IMR-90 (cell line): Measurements from ENCODE around the gene MAFF. TPM values are rescaled to one million over a fixed set of nuclear protein-coding genes. Genes with fewer than 3 reads are reported as not detected.

Source experiments
- ATAC-seq: fragments of 200-7000 bp; cut with Tn5 transposase; 2 replicates; pipeline ENCODE4 v1.9.1; 2020; ENCODE audit warnings: low read depth, mild to moderate bottlenecking, moderate library complexity
- BruUV-seq: library from RNA; stranded (reverse); fragments of 400-500 nt; replicated peaks from 2 replicates; lab custom pipeline; 2021; lab: Mats Ljungman, UMichigan
- CTCF ChIA-PET: fragments of 300-600 bp; formaldehyde crosslinking; extraction: SDS; loops from one replicate; lab custom pipeline; 2021; ENCODE audit warnings: antibody characterized with exemption; lab: Yijun Ruan, JAX
- POLR2A ChIA-PET: fragments of 300-600 bp; sonication (Branson Sonifier 250); formaldehyde crosslinking; loops from one replicate; lab custom pipeline; 2022; ENCODE audit warnings: antibody characterized with exemption; ENCODE audit not compliant: unreplicated experiment; lab: Charles Lee
- DNase-seq: peaks from one replicate; pipeline ENCODE4 v3.0.0; 2013
- H2AFZ ChIP-seq: replicated peaks from 2 replicates; pipeline ENCODE3; 2013; ENCODE audit warnings: low read length, mild to moderate bottlenecking; ENCODE audit not compliant: poor library complexity
- H2AK5ac ChIP-seq: 2 replicates; pipeline ENCODE4 v1.6.1; 2013; ENCODE audit warnings: low read depth, low read length, inconsistent platforms
- H2AK9ac ChIP-seq: replicated peaks from 2 replicates; pipeline ENCODE3; 2013; ENCODE audit warnings: mild to moderate bottlenecking, low read depth, low read length, moderate library complexity; ENCODE audit not compliant: poor library complexity
- H2BK120ac ChIP-seq: 2 replicates; pipeline ENCODE4 v1.6.1; 2013; ENCODE audit warnings: low read depth, low read length, inconsistent platforms
- H2BK15ac ChIP-seq: 3 replicates; pipeline ENCODE4 v1.6.1; 2013; ENCODE audit warnings: low read depth, low read length, inconsistent platforms
- H2BK20ac ChIP-seq: 2 replicates; pipeline ENCODE4 v1.6.1; 2013; ENCODE audit warnings: low read depth, mild to moderate bottlenecking, inconsistent platforms, low read length, moderate library complexity
- H2BK5ac ChIP-seq: 2 replicates; pipeline ENCODE4 v1.6.1; 2013; ENCODE audit warnings: mild to moderate bottlenecking, low read depth, low read length, inconsistent platforms; ENCODE audit not compliant: poor library complexity, severe bottlenecking
- H3K14ac ChIP-seq: replicated peaks from 2 replicates; pipeline ENCODE4 v1.6.1; 2013; ENCODE audit warnings: low read depth, low read length, inconsistent platforms
- H3K18ac ChIP-seq: 2 replicates; pipeline ENCODE4 v1.6.1; 2013; ENCODE audit warnings: low read depth, low read length, control low read depth
- H3K23ac ChIP-seq: 2 replicates; pipeline ENCODE4 v1.6.1; 2013; ENCODE audit warnings: low read depth, low read length, inconsistent platforms
- H3K27ac ChIP-seq: 2 replicates; pipeline ENCODE4 v1.5.1; 2013; ENCODE audit warnings: mild to moderate bottlenecking, control low read depth, low read length; ENCODE audit not compliant: insufficient read depth
- H3K27me3 ChIP-seq: 2 replicates; pipeline ENCODE4 v1.6.1; 2013; ENCODE audit warnings: low read length; ENCODE audit not compliant: control insufficient read depth, insufficient read depth
- H3K36me3 ChIP-seq: 2 replicates; pipeline ENCODE4 v1.6.1; 2013; ENCODE audit warnings: low read length, mixed read lengths; ENCODE audit not compliant: control insufficient read depth, insufficient read depth
- H3K4ac ChIP-seq: 2 replicates; pipeline ENCODE4 v1.6.1; 2013; ENCODE audit warnings: low read depth, low read length, inconsistent platforms
- H3K4me1 ChIP-seq: 2 replicates; pipeline ENCODE4 v1.6.1; 2013; ENCODE audit warnings: low read length, mixed read lengths; ENCODE audit not compliant: control insufficient read depth, insufficient read depth
- H3K4me2 ChIP-seq: 2 replicates; pipeline ENCODE4 v1.6.1; 2013; ENCODE audit warnings: low read depth, mild to moderate bottlenecking, control low read depth, low read length, moderate library complexity
- H3K4me3 ChIP-seq: 2 replicates; pipeline ENCODE4 v1.5.1; 2013; ENCODE audit warnings: low read depth, mild to moderate bottlenecking, control low read depth, low read length, moderate library complexity; ENCODE audit not compliant: insufficient read depth
- H3K56ac ChIP-seq: 2 replicates; pipeline ENCODE4 v1.6.1; 2013; ENCODE audit warnings: low read length, inconsistent platforms; ENCODE audit not compliant: insufficient read depth; ENCODE audit errors: extremely low read depth
- H3K79me1 ChIP-seq, 2 experiments: 2 replicates each; pipeline ENCODE4 v1.6.1; 2013; ENCODE audit warnings: low read length in 2 of 2, inconsistent platforms in 1 of 2, low read depth in 1 of 2
- H3K9ac ChIP-seq: 2 replicates; pipeline ENCODE4 v1.6.1; 2013; ENCODE audit warnings: low read depth, low read length, control low read depth
- H3K9me1 ChIP-seq: 2 replicates; pipeline ENCODE4 v1.6.1; 2013; ENCODE audit warnings: low read length, inconsistent platforms; ENCODE audit not compliant: insufficient read depth
- H3K9me3 ChIP-seq: 2 replicates; pipeline ENCODE4 v1.6.1; 2013; ENCODE audit warnings: low read length; ENCODE audit not compliant: control insufficient read depth, insufficient read depth
- H4K20me1 ChIP-seq: 2 replicates; pipeline ENCODE4 v1.6.1; 2013; ENCODE audit warnings: low read length, inconsistent platforms; ENCODE audit not compliant: insufficient read depth
- H4K5ac ChIP-seq: 2 replicates; pipeline ENCODE4 v1.6.1; 2013; ENCODE audit warnings: mild to moderate bottlenecking, low read depth, low read length, control low read depth
- H4K8ac ChIP-seq, 2 experiments: 2 replicates each; pipeline ENCODE4 v1.6.1; 2013; ENCODE audit warnings: low read depth in 2 of 2, low read length in 2 of 2, control low read depth in 1 of 2, inconsistent platforms in 1 of 2
- H4K91ac ChIP-seq: 2 replicates; pipeline ENCODE4 v1.6.1; 2013; ENCODE audit warnings: low read depth, low read length, inconsistent platforms; ENCODE audit not compliant: insufficient read depth
- CEBPB ChIP-seq: IDR thresholded peaks from 2 replicates; pipeline ENCODE4 v1.6.1; 2012; ENCODE audit warnings: low read depth, low read length, improper control_type of control experiment
- MAFK ChIP-seq: IDR thresholded peaks from 2 replicates; pipeline ENCODE4 v1.6.1; 2012; ENCODE audit warnings: low read depth, low read length, improper control_type of control experiment
- RAD21 ChIP-seq: IDR thresholded peaks from 2 replicates; pipeline ENCODE4 v1.6.1; 2012; ENCODE audit warnings: low read length, improper control_type of control experiment
- RCOR1 ChIP-seq: IDR thresholded peaks from 2 replicates; pipeline ENCODE4 v1.6.1; 2012; ENCODE audit warnings: mild to moderate bottlenecking, low read length, improper control_type of control experiment; ENCODE audit not compliant: insufficient replicate concordance
- SMC3 ChIP-seq: fragments of 150-350 bp; IDR thresholded peaks from 2 replicates; pipeline ENCODE4 v1.6.1; 2016; ENCODE audit warnings: low read depth, mild to moderate bottlenecking, antibody characterized with exemption, low read length, moderate library complexity
- WGBS, 2 experiments: methylation state at CpG; one replicate each; pipeline versions ENCODE4 v1.1.5 to v1.1.7; 2013; ENCODE audit warnings: missing lambda C conversion rate in 2 of 2; ENCODE audit not compliant: insufficient read length in 1 of 2; ENCODE audit errors: extremely low coverage in 2 of 2; 5-methylcytosine and 5-hydroxymethylcytosine counted together
- dilution Hi-C: fragments of 300-500 bp; cut with HindIII; formaldehyde crosslinking; loops from one replicate; pipeline ENCODE4 v1.14.3; 2018; ENCODE audit warnings: low sequenced_read_pairs; ENCODE audit not compliant: unreplicated experiment
- in situ Hi-C: fragments of 300-500 bp; cut with MboI; formaldehyde crosslinking; loops from 3 replicates; pipeline ENCODE4 v1.14.3; 2019; ENCODE audit warnings: low sequenced_read_pairs, inconsistent platforms, mixed read lengths
- intact Hi-C: fragments of 100-400 bp; cut with micrococcal nuclease; formaldehyde crosslinking; loops from 2 replicates; pipeline ENCODE4 v1.10.0; 2022
- polyA plus RNA-seq, 3 experiments: library from polyadenylated mRNA; depleted of rRNA; stranded (reverse); fragments of >200 nt; gene quantifications; 2 replicates each; pipeline ENCODE4 v1.2.3, GENCODE V29; 2012; ENCODE audit warnings: low replicate concordance in 1 of 3
- total RNA-seq: library from RNA; depleted of rRNA; stranded (reverse); fragments of >200 nt; gene quantifications from 2 replicates; pipeline ENCODE4 v1.2.3, GENCODE V29; 2012

The MAFF gene
- total and polyA plus RNA-seq, 2 of the 4 experiments (the other 2 are of a cell fraction): 18.3 to 25.9 TPM

GRCh38 chr22:38167988-38168407 lies 33.8 kb upstream of the MAFF start:
- no peak overlapping the region for H3K4me3 ChIP-seq
- intact Hi-C loops (no loop called here), dilution Hi-C loops (no loop called here), in situ Hi-C loops (no loop called here)
- no peak overlapping the region for H2BK20ac ChIP-seq
- no peak overlapping the region for H3K4me2 ChIP-seq
- peaks cover 11% of the 10 kb centered on the region; the same call in 1 of the 2 replicates for H3K9me1 ChIP-seq
- peaks cover 0 to under 1% of the 10 kb centered on the region in 2 experiments; a peak in 1 of 4 replicates for H3K79me1 ChIP-seq
- H3K14ac ChIP-seq: no peak overlapping the region
- H3K4ac ChIP-seq: no peak overlapping the region; the same call in 1 of the 2 replicates
- H4K8ac ChIP-seq: no peak overlapping the region
- H2BK120ac ChIP-seq: no peak overlapping the region
- no peak overlapping the region for H3K27ac ChIP-seq
- no peak overlapping the region for H4K5ac ChIP-seq
- no peaks in the 10 kb centered on the region for H3K9me3 ChIP-seq
- H2AFZ ChIP-seq: peak overlapping the region; percentile 38
- WGBS, 2 experiments: 40% methylated on average over 5 of the region's 7 CpGs; no CpG with 5 or more reads in 1 of the 2 experiments
- H3K36me3 ChIP-seq: no peaks in the 10 kb centered on the region; the same call in 1 of the 2 replicates
- H2BK15ac ChIP-seq: no peak overlapping the region
- TF ChIP-seq MAFK: no peak
- no peak for TF ChIP-seq CEBPB
- TF ChIP-seq RCOR1: no peak
- no peak for TF ChIP-seq SMC3
- TF ChIP-seq RAD21: no peak
- H3K4me1 ChIP-seq: peaks cover 12% of the 10 kb centered on the region
- DNase-seq (no peak), ATAC-seq (peak; percentile 18; the same call in 1 of the 2 replicates)
- H3K27me3 ChIP-seq: no peaks in the 10 kb centered on the region
- no peak overlapping the region for H4K91ac ChIP-seq
- POLR2A ChIA-PET: no interaction called here
- CTCF ChIA-PET: no interaction called here
- no TSS peak for BruUV-seq
- H3K23ac ChIP-seq: 0 out of 2 replicates have a peak overlapping the region, but pooled peaks have one; percentile 38
- no peak overlapping the region for H3K9ac ChIP-seq
- H3K18ac ChIP-seq: no peak overlapping the region
- H4K20me1 ChIP-seq: no peaks in the 10 kb centered on the region
- peak overlapping the region; percentile 45 for H2AK9ac ChIP-seq
- H3K56ac ChIP-seq: no peak overlapping the region
- 0 out of 2 replicates have a peak overlapping the region, but pooled peaks have one; percentile 33 for H2AK5ac ChIP-seq
- H2BK5ac ChIP-seq: no peak overlapping the region
